Measurements from ENCODE around the gene LAMA2.

LAMA2 gene

DNA sequence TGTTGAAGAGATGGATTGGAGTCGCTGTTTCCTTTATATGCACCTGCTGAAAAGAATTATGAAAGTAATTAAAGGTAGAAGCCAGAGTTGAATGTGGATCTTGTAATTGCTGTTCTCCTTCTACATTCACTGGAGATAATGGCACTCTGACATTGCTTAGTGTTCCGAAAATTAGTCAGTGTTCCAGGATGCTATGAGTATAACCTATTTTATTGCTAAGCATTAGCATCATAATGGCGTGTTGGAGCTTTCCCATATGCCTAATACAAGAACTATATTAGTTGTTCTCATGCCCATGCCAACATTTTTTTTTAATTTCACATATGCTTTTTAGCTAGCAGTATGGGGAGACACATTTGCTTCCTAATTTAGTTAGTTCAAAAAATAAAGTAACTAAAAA is 590.6 kb downstream of the LAMA2 start:
- no peak for DNase-seq

DNA sequence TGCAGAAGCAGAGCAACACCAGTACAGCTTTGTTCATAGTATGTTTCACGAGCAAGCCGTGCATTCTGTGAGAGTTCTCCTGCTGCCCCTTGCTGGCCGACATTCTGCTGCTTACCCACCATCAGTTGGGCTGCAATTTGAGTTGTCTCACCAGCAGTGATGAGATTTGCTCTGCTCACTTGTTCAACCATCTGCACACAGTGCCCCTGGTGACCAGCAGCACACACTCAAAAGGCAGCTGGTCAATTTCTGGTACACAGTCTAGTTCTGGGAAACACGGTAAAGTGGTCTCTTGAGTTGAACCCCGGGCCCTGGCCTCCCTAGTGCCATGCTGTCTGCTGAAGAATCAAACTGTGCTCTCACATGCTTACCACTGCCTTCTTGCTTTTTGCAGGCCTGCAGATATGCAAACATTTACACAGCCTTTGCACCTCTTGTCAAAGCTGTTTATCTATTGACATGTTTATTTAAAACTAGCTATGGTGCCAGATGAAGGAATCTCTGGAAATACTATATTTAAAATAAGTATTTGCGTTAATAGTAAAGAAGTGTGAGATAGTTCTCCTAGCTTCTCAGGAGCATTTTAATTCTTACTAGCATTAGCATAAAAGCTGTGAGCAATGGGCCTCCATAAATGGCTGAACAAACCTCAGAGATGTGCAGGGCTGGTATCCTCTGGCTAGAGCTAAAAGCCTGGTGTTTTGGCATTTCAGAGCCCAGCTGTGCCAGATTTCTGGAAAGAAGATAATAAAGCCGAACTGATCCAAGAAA is 592.7 kb downstream of the LAMA2 start:
- no peak for DNase-seq

DNA sequence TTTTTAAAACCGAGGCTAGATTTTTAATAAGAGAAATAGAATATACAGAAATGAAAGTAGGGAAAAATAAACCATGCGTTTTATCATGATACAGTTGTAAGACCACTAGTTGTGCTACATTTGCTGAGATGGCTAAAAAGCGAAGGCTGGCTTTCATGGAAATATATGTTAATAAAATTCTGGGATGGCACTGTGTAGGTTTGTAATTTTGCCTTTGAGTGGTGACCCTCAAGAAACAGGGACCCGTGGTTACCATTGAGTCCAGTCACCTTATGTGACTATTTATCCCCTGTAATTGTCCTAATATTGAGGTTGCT is 593.3 kb downstream of the LAMA2 start:
- no peak for DNase-seq

DNA sequence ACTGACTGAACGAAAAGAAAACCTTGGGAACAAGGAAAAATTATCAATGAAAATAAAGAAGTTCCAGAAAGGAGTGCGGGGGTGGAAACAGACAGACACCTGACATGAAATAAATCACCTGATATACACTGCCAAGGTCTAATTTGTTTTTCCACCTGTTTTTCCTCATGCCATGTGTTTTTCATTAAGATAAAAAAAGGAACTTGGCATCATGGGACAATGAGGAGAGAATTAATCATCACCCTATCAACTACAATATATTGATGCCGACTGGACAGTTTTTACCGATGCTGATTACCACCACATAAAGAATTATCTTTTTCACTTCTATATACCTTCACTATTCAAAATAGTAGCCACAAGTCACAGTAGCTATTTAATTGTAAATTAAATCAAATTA is 593.9 kb downstream of the LAMA2 start:
- no peak for DNase-seq

DNA sequence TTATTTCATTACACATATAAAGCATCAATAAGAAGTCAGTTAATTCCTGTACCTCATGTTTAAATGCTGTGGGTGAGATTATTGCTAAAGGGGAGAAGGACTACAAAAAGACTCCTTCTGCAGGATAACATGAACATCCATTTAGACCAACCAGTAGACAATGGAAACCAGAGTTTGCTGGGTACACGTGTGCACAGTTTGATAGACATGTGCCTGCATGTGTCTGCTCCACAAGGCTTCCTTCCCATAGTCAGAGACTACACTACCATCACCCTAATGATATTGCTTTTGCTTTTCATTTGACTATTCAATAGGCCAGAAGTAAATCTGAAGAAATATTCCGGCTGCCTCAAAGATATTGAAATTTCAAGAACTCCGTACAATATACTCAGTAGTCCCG is 595.4 kb downstream of the LAMA2 start:
- no peak for DNase-seq

DNA sequence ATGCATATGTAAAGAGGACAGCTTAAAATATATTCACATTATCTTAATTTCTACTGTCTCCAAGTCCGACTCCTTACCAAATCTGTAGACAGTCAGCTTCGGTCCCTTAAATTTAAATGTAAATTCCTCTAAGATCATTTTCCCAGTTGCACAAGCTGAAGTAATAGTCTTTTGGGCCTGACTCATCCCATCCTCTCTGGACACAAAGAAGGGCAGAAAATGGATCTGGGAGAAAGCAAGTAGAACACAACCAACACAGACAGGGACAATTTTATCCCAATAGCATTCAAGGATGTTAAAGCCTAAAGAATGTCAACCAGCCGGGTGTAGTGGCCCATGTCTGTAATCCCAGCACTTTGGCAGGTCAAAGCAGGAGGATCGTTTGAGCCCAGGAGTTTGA is 598.8 kb downstream of the LAMA2 start:
- no peak for DNase-seq

DNA sequence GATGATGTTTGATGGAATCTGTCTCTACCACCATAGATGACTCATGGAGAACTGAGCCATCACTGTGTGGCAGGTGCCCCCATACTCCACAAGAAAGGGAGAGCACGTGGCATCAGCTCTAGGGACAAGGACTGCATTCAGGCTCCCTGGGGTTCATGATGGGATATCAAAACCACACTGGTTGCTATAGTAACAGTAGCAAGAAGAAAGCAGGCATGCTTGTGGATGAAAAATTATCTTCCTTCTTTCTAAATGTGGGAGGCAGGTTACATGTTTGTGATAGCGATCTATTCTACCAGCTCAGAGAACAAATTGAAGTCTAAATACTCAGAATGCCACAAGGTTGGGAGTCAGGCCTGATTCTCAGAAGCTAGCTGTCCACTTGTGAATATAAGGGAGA is 602.8 kb downstream of the LAMA2 start:
- DNase-seq: no peak

DNA sequence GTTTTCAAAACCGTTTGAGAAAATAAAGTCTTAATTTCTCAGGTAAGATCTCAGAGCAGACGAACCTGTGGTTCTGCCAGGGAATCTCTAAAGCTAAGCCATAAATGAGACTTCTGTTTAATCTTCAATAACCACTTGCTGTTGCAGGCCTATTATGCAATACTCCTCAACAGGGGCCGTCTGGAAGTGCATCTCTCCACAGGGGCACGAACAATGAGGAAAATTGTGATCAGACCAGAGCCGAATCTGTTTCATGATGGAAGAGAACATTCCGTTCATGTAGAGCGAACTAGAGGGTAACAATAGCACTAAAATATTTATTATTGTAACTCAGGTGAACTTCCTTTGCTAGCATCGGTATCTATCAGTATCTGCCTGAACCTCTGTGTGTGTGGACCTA is 603.4 kb downstream of the LAMA2 start:
- no peak for DNase-seq

DNA sequence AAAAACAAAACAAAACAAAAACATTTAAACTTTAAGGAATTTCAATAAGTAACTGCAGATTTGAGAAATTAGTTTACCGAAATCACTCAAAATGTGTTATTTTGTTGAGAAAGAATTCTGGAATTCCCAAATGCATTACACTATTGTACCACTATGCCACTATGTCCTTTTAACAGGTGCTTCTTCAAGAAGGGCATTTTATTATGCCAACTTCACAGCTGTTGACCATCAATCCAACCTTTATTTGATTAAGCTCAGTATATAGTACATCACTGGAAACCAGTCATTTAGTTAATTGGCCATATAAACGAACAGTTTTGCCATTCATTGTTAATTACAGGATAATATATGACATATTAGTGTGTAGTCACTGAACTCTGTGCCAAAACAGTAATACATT is 605.4 kb downstream of the LAMA2 start:
- no peak for DNase-seq

DNA sequence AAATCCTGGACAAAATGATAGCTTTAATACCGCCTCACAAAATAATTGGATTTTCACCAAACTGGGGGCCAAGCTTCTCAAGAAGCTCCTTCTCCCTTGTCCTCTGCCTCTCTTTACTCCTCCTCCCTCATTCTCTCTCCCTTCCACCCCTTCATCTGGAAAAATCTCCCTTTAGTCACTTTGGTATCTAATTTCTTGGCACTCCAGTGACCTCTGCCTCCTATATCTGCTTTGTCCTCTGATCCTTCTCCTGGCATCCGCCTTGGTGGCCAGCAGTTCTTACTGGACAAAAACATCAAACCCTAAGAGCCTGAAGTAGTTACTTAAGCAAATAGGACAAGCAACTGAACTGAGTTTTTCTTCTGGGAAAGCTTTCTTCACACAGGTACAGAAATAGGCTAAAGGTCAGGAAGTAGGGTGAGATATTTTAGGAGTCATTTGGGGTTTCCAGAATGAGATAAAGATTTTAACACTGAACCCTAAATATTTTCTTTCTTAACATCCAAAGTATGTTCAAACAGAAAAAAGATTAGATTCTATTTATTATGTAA is 606.4 kb downstream of the LAMA2 start:
- DNase-seq: no peak

DNA sequence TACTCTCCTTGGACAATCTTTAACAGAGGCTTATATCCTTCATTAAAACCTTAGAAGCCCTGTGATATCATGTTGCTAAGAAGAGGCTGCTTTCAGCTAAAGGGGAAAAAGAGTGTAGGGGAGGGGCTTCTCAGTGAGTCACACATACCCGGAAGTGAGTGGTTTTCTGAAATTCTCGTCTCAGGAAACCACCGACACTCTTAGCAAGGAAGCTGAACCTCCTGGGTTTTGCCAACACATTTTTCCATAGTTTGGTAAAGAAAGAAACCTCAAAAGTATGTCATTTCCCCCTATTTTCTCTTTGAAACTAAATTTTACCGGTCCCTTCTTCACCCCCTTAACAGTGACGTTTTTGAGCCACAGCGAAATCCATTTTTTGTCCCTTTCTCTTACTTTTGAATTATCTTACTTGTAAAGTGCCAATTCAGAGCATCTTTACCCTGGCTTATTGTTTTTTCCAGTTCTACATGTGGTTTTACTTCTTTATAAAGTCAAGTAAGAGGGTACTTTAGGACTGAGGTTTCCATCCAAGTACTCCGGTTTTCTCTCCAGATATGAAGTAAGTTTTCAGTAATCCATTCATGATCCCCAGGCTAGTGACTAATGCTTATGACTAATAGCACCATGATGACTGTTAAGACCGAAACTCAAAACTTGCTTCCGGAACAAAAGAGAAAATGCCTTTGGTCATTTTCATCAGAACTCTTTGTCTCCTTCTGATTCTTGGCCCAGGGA is 607.8 kb downstream of the LAMA2 start:
- DNase-seq: peak; percentile 74

DNA sequence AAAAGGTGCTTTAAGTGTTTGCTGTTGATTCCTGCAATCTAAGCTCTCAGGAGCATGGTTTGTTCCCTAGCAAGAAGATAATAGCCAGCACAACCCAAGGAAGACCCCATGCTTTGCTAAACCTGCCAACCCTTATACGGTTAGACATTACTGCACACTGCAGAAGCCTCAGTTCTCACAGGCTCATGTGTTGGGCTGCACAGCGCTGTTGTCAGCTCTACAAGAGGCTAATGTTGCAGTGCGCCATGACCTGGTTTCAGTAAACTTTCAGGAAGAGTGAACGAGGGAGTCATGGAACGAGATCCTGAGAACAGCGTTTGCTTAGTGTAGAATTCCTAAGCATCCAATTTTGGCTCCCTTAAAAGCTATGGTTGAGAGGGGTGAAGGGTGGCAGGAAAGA is 608.5 kb downstream of the LAMA2 start:
- DNase-seq: no peak

DNA sequence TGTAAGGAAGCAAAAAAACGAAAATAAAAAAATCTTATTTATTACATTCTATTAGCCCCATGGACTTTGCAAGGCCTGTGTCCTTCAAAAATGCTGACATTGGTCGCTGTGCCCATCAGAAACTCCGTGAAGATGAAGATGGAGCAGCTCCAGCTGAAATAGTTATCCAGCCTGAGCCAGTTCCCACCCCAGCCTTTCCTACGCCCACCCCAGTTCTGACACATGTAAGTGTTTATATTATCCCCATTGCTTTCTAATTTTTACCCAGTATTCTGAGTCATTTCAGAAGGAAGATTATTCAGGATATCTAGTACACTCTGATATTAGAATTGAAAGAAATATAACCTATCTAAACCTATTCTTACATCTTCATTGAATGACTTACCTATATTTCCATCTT is 609.3 kb downstream of the LAMA2 start:
- DNase-seq: no peak

DNA sequence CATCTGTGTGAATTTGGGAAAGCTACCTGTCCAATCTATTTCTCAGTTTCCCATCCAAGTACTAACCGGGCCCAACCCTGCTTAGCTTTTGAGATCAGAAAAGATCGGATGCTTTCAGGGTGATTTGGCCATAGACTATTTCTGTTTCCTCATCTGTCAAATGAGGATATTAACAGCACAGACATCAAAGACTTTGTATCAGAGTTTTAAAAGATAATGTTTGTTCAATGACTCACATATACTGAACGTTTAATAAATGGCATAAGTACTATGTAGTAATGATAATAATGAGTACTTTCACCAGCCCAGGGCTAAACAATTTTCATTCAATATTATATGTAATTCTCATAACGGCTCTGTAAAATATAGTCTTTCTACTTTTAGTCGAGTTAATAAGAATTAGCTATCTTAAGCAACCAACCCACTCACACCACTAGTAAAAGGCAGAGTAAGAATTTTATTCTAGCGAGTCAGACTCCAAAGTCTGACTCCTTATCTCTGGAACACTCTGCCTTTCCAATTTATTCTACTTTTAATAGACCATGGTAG is 610.5 kb downstream of the LAMA2 start:
- DNase-seq: no peak

DNA sequence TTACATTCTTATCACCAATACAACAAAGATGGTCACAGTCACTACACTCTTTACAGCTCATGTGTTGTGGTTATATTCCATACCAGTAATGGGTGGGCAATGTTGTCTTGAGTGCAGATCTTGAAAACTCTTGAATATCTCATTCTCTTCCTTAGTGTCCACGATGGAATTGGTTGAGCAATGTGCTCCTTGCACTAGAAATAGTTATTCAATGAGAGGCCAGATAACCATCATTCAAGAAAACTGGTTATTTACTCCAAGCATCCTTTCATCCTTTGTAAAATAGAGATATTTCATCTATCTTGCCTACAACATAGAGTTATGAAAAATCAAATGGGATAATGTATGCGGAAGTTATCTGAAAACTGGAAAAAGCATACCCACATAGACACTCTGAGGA is 611.2 kb downstream of the LAMA2 start:
- DNase-seq: no peak

DNA sequence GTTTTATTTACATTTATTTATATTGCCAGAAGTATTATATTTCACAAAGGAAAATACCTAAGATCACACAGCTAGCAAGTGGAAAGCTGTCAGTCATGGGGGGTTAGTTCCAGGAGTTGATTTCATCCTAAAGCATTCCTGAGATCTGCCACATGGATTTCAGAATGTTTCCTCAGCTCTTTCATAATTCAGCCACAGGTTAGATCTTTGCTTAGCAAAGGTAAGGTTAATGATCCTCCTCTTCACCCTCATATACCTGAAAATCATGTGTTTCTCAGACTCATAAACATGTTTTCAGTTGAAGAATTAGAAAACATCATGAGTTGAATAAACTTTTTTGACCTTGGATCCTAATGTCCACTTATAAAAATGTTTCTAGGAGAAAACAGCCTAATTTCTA is 611.6 kb downstream of the LAMA2 start:
- no peak for DNase-seq

DNA sequence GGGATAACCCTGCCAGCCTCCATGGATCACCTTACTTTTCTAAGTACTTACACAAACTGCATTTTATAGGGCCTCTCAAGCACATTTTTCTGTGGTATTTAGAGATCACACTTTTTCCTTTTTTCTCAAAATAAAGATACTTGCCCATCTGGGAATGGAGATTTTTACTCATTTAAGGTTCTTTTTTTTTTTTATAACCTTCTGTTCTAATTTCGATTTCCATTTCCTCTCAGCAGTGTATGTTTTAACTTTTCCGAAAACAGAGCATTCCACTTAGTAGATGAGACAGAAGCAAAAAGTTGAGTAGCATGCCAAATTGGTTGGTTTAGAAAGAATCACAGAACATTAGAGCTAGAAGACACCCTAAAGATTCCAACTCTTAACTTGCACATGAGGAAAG is 612.7 kb downstream of the LAMA2 start:
- no peak for DNase-seq

DNA sequence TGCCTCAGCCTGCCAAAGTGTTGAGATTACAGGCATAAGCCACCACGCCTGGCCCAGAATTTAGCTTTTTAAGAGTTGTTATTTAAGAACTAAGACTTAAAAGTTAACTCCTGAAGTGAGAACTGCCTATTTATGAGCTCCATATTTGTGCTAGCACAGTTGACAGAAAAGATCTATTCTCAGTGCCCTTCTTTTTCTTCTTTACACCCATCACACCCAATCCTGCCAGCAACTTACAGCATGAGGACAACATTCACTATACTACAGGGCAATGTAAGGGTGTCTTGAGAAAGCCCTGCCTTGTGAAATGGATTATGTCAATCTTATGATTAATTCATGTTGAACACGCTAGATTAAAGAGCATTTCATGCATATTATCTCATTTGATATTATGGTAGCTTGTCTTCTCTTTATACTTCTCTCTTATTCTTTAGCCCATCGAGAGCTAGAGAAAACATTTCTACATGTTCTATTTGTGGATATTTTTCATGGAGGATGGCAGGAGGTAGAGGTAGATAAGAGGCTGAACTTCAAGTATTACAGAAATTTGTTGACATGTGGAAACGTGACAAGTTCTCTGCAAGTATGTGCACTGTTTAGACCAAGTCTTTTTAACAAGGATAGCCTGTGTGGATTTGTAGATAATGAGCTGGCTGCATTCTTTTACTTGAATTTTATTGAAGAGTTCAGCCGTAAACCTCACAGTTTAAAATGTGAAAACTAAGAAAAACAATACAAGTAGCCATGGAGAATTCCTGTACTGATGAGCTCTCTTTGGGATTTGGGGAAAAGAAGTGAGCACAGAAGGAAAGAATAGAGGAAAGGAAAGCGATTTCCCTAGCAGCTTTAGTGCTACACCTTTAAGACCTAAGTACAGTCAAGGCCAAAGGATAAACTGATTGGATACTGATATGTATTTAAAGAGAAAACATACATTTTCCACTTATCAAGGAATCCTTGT is 614.8 kb downstream of the LAMA2 start:
- no peak for DNase-seq

DNA sequence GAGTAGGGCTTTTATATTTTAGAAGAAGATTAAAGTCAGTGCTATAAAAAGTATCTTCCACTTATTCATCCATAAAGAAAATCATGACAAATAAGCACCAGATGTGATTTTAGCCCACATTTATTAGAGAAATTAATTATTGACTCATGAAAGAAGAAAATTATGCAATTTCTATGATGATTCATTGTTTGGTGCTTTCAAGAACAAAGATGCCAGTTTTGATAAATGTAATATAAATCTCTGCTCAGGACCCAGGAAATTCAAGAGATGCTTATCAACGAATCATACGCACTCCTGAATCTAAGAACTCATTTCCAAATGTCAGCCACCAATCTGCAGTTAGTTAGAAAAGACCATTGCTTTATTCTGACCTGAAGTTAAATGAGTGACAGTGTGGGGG is 615.6 kb downstream of the LAMA2 start:
- no peak for DNase-seq

DNA sequence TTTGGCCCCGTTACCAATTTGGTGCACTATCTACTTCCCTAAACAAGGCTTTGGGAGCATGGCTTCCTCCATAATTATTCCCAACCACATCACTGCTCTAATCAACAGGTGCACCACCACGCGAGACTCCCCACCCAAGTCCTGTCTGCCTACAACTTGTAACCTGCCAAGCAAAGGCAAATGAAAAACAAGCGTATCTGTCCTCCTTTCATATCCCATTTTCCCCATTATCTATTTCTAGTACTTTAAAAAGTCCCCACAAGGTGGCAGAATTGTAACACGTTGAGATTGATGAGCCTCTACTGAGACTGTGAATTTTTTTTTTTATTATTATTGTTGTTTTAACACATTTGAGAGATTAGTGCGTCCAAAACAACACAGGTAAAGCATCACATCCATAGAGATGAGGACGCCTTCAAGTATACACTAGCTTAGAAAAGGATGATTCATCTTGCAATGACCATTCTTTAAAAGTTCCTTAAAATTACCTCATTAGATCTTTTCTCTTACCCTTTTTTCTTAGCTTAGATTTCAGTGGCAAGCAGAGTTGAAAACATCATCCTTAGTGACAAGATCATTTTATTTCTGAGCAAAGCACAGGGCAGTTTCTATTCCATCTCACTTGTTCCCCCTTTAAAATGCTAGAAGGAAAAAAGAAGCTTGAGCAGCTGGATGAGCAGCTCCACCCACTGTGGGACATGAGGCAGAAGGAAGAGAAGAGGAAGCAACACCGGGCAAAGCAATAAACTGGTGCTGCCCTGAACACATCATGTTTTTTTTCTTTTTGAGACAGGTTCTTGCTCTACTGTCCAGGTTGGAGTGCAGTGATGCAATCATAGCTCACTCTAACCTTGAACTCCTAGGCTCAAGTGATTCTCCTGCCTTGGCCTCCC is 616.3 kb downstream of the LAMA2 start:
- no peak for DNase-seq

DNA sequence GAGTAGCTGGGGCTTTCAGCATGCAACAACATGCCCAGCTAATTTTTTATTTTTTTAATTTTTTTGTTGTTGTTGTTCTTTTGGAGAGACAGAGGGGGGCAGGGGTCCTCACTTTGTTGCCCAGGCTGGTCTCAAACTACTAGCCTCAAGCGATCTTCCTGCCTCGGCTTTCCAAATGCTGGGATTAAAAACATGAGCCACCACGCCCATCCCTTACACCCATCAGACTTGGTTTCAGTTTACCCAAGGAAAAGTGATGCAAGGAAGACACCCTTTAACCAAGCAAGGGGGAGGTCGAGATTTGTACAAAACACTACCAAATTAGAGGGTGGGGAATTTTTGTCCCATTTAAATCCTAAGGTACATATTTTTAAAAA is 616.9 kb downstream of the LAMA2 start:
- DNase-seq: no peak

Measured in CD4-positive, alpha-beta T cell treated with Interferon gamma for 1 hour (primary cell).